Tibial nerve (tissue), 4 donors: Measurements from ENCODE around the gene CCDC152. TPM values are rescaled to one million over a fixed set of nuclear protein-coding genes. Genes with fewer than 3 reads are reported as not detected.

Experiments
- DNase-seq, 2 donors: peaks; one replicate each; pipeline ENCODE4 v3.0.0-alpha.2; 2019; ENCODE audit warnings: low spot score in 2 of 2
- H3K27ac ChIP-seq, 4 donors: fragments of 200-600 bp; sonication (generic) in 3 of 4; one replicate each; pipeline ENCODE4 v1.5.1; 2017 to 2019; ENCODE audit warnings: mild to moderate bottlenecking in 1 of 4
- H3K27me3 ChIP-seq, 2 donors: fragments of 200-600 bp; sonication (generic) in 1 of 2; one replicate each; pipeline versions ENCODE4 v1.5.1 to v1.6.0; 2017 to 2019
- H3K36me3 ChIP-seq, 3 donors: fragments of 200-600 bp; sonication (generic); one replicate each; pipeline ENCODE4 v1.5.1; 2018 to 2019
- H3K4me1 ChIP-seq, 4 donors: fragments of 200-600 bp; sonication (generic) in 3 of 4; one replicate each; pipeline ENCODE4 v1.5.1; 2017 to 2019
- H3K4me3 ChIP-seq, 4 donors: fragments of 200-600 bp; sonication (generic) in 3 of 4; one replicate each; pipeline ENCODE4 v1.5.1; 2017 to 2019; ENCODE audit warnings: mild to moderate bottlenecking in 1 of 4, moderate library complexity in 1 of 4
- H3K9me3 ChIP-seq, 4 donors: fragments of 200-600 bp; sonication (generic) in 3 of 4; one replicate each; pipeline ENCODE4 v1.5.1; 2017 to 2019
- CTCF ChIP-seq, 5 experiments: fragments of 200-600 bp in 3 of 5; fragments of 450-650 bp in 2 of 5; sonication (generic) in 3 of 5; IDR thresholded peaks; one replicate each; pipeline ENCODE4 v1.5.1; 2016 to 2019; ENCODE audit warnings: antibody characterized with exemption in 5 of 5, mild to moderate bottlenecking in 3 of 5, moderate library complexity in 2 of 5
- EP300 ChIP-seq, 2 donors: sonication (generic); formaldehyde crosslinking; IDR thresholded peaks; one replicate each; pipeline ENCODE4 v1.6.1; 2017; ENCODE audit warnings: antibody characterized with exemption in 2 of 2, mild to moderate bottlenecking in 1 of 2
- POLR2A ChIP-seq, 2 donors: fragments of 450-650 bp; IDR thresholded peaks; one replicate each; pipeline ENCODE4 v1.6.1; 2017; ENCODE audit warnings: antibody characterized with exemption in 2 of 2, mild to moderate bottlenecking in 2 of 2, moderate library complexity in 2 of 2
- WGBS, 2 donors: methylation state at CpG; one replicate each; pipeline ENCODE4 v1.1.5; 2018; 5-methylcytosine and 5-hydroxymethylcytosine counted together
- total RNA-seq, 4 donors: library from RNA; depleted of rRNA; stranded (reverse); fragments of >200 nt; gene quantifications; one replicate each; pipeline ENCODE4 v1.1.0, GENCODE V29; 2016

The CCDC152 gene
- total RNA-seq, 4 donors from 2014 or later, result 2.6 to 3.9 (median 3.0) TPM

DNA sequence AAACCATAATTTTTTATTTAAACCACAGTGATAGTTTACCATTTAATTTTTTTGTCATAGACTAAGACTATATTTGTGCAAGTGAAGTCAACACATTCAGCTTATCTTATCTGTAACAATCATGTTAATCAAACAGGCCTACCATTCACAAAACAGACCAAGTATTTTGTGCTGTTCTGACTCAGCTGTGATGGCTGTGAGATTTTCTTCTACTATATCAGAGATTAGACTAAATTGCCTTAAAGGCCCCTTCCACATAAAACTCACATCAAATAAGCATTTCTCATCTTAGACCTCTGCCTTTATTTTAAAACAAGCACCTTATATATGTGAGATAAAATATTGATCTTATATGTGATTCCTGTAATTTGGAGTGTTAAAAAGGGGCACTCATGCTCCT lies 13.4 kb downstream of the CCDC152 start:
- H3K27me3 ChIP-seq, result no peaks in the 10 kb centered on the region
- DNase-seq, result no peak
- H3K4me1 ChIP-seq, result peaks cover 0 to 5% (median 0%) of the 10 kb centered on the region in 4 donors
- H3K36me3 ChIP-seq, result no peaks in the 10 kb centered on the region
- TF ChIP-seq EP300 (IDR thresholded peaks at IDR 0.05) (no peak), POLR2A (IDR thresholded peaks at IDR 0.05) (no peak), CTCF (IDR thresholded peaks at IDR 0.05) (no peak)
- H3K9me3 ChIP-seq, result no peaks in the 10 kb centered on the region
- no peak overlapping the region for H3K27ac ChIP-seq
- no peak overlapping the region for H3K4me3 ChIP-seq

DNA sequence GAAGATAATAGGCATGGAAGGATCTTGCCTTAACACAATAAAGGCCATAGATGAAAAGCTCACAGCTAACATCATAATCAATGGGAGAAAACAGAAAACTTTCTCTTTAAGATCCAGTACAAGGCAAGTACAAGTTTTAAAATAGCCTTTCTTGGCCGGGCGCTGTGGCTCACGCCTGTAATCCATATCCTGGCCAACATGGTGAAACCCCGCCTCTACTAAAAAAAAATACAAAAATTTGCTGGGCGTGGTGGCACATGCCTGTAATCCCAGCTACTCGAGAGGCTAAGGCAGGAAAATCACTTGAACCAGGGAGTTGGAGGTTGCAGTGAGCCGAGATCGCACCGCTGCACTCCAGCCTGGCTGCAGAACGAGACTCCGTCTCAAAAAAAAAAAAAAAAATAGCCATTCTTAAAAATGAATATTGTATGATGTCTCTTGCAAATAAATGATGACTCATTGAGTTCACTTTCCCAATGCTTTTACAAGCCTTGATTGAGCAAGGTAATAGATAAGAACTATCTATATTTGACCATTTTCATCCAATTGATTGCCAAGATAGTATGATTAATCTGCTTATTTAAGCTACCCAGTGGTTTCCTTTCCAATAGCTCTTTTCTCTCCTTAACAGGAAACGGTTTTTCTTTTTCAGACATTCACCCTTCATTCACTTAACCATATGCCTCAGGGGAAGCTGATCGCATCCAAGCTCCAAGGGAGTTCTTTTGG lies 15.8 kb downstream of the CCDC152 start:
- peak in 1 of 2 donors; percentile 5 for DNase-seq
- Histone ChIP-seq H3K4me3 (no peak overlapping the region), H3K4me1 (peaks cover 0 to 3% (median 0%) of the 10 kb centered on the region in 4 donors), H3K36me3 (no peaks in the 10 kb centered on the region), H3K27ac (peak overlapping the region in 1 of 4 donors; percentile 37), H3K27me3 (no peaks in the 10 kb centered on the region), H3K9me3 (no peaks in the 10 kb centered on the region)
- no peak for TF ChIP-seq EP300 (IDR thresholded peaks at IDR 0.05)
- TF ChIP-seq CTCF (IDR thresholded peaks at IDR 0.05), result no peak
- no peak for TF ChIP-seq POLR2A (IDR thresholded peaks at IDR 0.05)
- 58 to 64% methylated on average over 13 of the region's 13 CpGs for WGBS, 2 donors

GRCh38 chr5:42779083-42779482 lies 22.5 kb downstream of the CCDC152 start:
- Histone ChIP-seq H3K4me3 (no peak overlapping the region), H3K4me1 (no peaks in the 10 kb centered on the region), H3K36me3 (no peaks in the 10 kb centered on the region), H3K27ac (no peak overlapping the region), H3K27me3 (no peaks in the 10 kb centered on the region), H3K9me3 (no peaks in the 10 kb centered on the region)
- WGBS, 2 donors, result 85 to 87% methylated on average over 1 of the region's 1 CpG
- no peak for DNase-seq
- TF ChIP-seq CTCF (IDR thresholded peaks at IDR 0.05) (no peak), POLR2A (IDR thresholded peaks at IDR 0.05) (no peak), EP300 (IDR thresholded peaks at IDR 0.05) (no peak)

DNA sequence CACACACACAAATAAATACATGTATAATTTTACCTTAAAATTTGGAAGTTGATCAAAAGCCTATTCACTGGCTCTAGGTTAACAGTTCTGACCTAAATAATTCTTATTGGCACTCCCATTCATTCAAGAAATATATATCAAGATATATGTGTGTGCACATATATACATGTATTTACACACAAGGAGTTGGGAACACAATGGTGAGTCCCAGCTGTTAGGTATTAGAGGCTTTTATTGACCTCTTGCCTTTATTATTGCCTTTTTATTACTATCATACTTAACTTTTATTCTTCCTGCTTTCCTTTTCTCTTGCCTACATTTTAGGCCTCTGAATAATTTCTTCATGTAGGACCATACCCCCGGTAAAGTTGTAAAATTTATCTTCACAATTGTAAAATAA lies 25.0 kb downstream of the CCDC152 start:
- no peak for DNase-seq
- Histone ChIP-seq H3K4me3 (no peak overlapping the region), H3K27me3 (no peaks in the 10 kb centered on the region), H3K9me3 (peaks cover 0 to 11% (median 5%) of the 10 kb centered on the region in 4 donors), H3K36me3 (no peaks in the 10 kb centered on the region), H3K27ac (no peak overlapping the region), H3K4me1 (no peaks in the 10 kb centered on the region)
- TF ChIP-seq CTCF (IDR thresholded peaks at IDR 0.05) (no peak), EP300 (IDR thresholded peaks at IDR 0.05) (no peak), POLR2A (IDR thresholded peaks at IDR 0.05) (no peak)
- 77 to 83% methylated on average over 1 of the region's 1 CpG for WGBS, 2 donors

- Histone ChIP-seq H3K4me1 (no peaks in the 10 kb centered on the region), H3K27me3 (no peaks in the 10 kb centered on the region), H3K9me3 (peaks cover 0 to 26% (median 6%) of the 10 kb centered on the region in 4 donors), H3K4me3 (no peak overlapping the region), H3K27ac (no peak overlapping the region), H3K36me3 (peaks cover 0 to 6% (median 0%) of the 10 kb centered on the region in 3 donors)
- DNase-seq, result no peak
- WGBS, 2 donors, result 90 to 100% methylated on average over 1 of the region's 1 CpG
- no peak for TF ChIP-seq POLR2A (IDR thresholded peaks at IDR 0.05)
- no peak for TF ChIP-seq EP300 (IDR thresholded peaks at IDR 0.05)
- TF ChIP-seq CTCF (IDR thresholded peaks at IDR 0.05), result no peak
These were observed 27.5 kb downstream of the CCDC152 start for GRCh38 chr5:42784132-42784531.
